GM19468 (cell line): Measurements from ENCODE around the gene IL19.

Experiments
- ATAC-seq: cut with Tn5 transposase; IDR thresholded peaks from one replicate; pipeline ENCODE4 v1.9.1; 2021; ENCODE audit warnings: mild to moderate bottlenecking, moderate library complexity, moderate number of reproducible peaks; ENCODE audit not compliant: unreplicated experiment; ENCODE audit errors: extremely low read depth

The IL19 gene

DNA sequence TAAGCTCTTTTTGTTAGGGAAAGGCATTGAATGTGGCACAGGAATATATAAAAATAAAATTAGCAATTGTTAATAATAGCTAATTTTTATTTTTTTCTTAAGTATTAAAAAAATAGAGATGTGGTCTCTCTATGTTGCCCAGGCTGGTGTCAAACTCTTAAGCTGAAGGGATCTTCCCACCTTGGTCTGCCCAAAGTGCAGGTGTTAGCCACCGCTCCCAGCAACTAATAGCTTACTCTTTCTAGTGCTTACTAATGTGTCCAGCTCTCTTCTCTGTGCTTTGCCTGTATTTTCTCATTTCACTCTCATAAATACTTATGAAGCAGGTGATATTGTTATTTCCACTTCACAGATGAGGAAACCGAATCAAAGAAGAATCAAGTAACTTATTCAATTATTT is 113.3 kb downstream of the IL19 start:
- no peak for ATAC-seq

DNA sequence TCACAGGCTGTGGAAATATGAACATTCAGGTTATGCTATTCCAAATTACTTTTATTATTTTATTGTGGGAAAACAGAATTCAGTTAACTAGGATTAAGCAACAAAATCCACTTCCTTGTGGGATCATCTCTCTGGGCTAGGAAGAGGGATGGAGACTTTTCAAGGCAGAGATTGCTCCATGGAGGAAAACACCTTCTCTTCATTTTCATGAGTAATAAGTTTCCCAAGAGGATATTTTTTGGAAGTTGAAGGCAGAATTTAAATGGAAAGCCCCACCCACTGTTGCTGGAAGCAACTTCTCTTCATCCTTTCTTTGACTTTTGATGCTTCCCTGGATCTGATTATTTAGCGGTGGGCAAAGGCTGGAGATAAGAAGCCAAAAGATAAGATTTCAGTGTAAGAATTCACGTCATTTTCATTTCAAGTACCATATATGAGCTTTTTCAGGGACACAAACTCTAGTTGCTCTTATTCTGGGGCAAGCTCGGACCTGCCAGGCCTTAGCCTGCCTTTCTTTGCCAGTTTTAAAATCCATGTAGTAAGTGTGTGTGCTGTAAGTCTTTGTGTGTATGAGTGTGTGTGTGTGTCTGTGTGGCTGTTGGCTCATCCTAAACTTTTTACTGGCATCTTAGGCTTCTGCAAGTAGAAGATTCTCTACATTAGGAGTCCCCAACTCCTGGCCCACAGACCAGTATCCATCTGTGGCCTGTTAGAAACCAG is 114.9 kb downstream of the IL19 start:
- no peak for ATAC-seq

DNA sequence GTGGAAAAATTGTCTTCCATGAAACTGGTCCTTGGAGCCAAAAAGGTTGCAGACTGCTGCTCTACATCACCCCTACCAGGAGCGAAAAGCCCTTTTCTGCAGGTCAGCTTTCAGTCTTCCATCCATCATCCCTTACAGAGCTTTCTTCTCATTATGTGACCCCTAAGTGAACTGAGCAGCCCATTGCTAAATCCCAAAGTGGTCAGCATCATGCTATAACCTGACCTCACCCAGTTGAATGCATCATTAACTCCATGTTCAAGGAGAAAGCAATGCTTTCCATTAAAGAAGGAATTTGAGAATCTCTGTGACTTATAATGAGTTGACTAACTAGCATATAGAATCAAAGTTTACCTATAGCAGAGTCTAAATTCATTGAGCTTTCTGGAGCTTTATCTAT is 116.3 kb downstream of the IL19 start:
- no peak for ATAC-seq

DNA sequence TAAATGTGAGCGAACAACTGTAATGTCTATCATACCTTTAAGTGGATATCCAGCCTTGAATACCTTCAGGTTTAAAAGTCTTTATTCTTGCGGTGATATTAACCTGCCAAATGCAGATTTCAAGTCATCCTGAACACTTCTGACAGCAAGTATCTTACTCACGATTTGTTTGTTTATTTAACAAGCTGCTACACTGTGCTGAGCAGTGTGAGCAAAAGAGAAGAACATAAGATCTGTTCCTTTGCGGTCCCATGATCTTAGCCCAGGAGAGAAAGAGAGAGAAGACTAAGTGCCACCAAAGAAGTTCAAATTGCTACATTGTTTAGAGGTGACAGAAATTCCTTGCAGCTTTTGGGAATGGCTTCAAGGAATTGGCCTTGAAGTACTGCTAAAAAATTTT is 117.1 kb downstream of the IL19 start:
- no peak for ATAC-seq

DNA sequence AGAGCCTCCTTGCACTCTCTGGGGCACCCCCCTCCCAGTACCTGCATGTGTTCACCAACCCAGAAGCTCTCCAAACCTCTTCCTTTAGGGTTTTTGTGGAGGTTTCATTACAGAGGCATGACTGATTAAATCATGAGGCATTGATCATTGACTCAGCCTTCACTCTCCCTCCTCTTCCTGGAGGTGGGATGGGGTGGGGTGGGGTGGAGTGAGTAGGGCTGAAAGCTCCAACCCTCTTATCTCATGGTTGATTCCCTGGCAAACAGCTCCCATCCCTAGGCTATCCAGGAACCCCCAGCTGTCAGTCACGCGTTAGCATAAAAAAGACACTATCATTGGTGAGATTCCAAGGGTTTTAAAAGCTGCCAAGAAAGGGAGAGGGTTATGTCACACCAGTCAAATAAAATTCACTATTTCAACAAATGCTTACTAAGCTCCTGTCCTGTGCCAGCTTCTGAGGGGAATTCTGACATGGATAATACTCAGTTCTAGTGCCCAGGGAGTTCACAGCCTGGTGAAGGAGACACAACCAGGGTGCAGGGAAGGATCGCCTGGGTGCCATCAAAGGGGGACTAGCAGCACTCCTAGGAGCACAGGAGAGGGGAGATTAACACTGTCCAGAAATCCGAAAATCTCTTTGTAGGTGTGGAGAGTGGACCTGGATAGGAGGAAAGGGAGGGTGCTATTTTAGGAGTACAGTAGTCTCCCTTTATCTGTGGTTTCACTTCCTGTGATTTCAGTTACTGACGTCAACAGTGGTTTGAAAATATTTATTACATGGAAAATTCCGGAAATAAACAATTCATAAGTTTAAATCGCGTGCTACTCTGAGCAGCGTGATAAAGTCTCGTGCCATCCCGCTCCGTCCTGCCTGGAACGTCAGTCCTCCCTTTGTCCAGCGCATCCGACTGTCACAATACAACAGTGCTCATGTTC is 119.8 kb downstream of the IL19 start:
- no peak for ATAC-seq

DNA sequence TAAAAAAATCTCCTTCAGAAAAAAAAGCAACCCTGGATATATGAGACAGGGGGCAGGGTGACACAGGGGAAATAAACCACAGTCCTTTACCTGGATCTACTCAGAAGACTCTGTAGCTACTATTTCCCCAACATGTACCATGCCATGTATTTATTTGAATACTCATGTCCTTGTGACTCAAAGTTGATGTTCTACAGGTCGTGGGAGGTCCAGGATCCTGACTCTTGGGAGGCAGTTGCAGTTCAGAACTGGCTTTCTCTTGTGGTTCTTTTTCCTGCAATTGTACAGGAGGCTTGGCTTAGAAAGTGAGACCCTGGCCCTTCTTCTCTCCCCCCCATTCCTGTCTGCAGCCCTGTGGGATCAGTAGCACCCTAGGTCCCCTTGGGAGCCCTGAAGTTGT is 120.8 kb downstream of the IL19 start:
- no peak for ATAC-seq
